Lung (tissue), 12 donors: ENCODE measurements around the gene SDK1. TPM values are rescaled to one million over a fixed set of nuclear protein-coding genes. Genes with fewer than 3 reads are reported as not detected.

ENCODE experiments used
- ATAC-seq: fragments of 200-7000 bp; cut with Tn5 transposase; one replicate; pipeline ENCODE4 v1.9.1; 2020; ENCODE audit warnings: moderate number of reproducible peaks; ENCODE audit not compliant: insufficient read depth, low FRiP score
- DNase-seq, 3 donors: peaks; one replicate each; pipeline ENCODE4 v3.0.0-alpha.2; 2013 to 2017
- H3K27ac ChIP-seq, 2 donors: one replicate each; pipeline ENCODE4 v1.5.1; 2013; ENCODE audit warnings: mild to moderate bottlenecking in 2 of 2, moderate library complexity in 2 of 2, control low read depth in 1 of 2, inconsistent platforms in 1 of 2, low read depth in 1 of 2, low read length in 1 of 2
- H3K27me3 ChIP-seq, 3 donors: one replicate each; pipeline ENCODE4 v1.5.1; 2013; ENCODE audit warnings: low read length in 2 of 3; ENCODE audit not compliant: control insufficient read depth in 3 of 3, insufficient read depth in 3 of 3
- H3K36me3 ChIP-seq, 4 donors: one replicate each; pipeline ENCODE4 v1.5.1; 2013; ENCODE audit warnings: low read length in 4 of 4, mild to moderate bottlenecking in 1 of 4, moderate library complexity in 1 of 4; ENCODE audit not compliant: control insufficient read depth in 4 of 4, insufficient read depth in 4 of 4
- H3K4me1 ChIP-seq, 5 donors: one replicate each; pipeline ENCODE4 v1.5.1; 2013; ENCODE audit warnings: low read length in 5 of 5, mild to moderate bottlenecking in 2 of 5, moderate library complexity in 1 of 5; ENCODE audit not compliant: control insufficient read depth in 5 of 5, insufficient read depth in 5 of 5
- H3K4me3 ChIP-seq: one replicate; pipeline ENCODE4 v1.5.1; 2013; ENCODE audit warnings: mild to moderate bottlenecking, control low read depth, moderate library complexity
- H3K9ac ChIP-seq, 2 donors: one replicate each; pipeline ENCODE4 v1.5.1; 2013; ENCODE audit warnings: low read length in 2 of 2, control low read depth in 1 of 2; ENCODE audit not compliant: insufficient read depth in 1 of 2
- H3K9me3 ChIP-seq, 4 donors: one replicate each; pipeline ENCODE4 v1.5.1; 2013; ENCODE audit warnings: low read length in 3 of 4, mild to moderate bottlenecking in 1 of 4, moderate library complexity in 1 of 4; ENCODE audit not compliant: control insufficient read depth in 4 of 4, insufficient read depth in 3 of 4
- CTCF ChIP-seq: IDR thresholded peaks from 2 replicates; pipeline ENCODE4 v1.5.1; 2012; ENCODE audit warnings: mild to moderate bottlenecking; ENCODE audit errors: control extremely low read depth, extremely low read depth
- WGBS, 2 donors: extraction: QIAGEN DNeasy Blood & Tissue Kit; methylation state at CpG; one replicate each; pipeline ENCODE4 v1.1.7; 2013; 5-methylcytosine and 5-hydroxymethylcytosine counted together
- polyA plus RNA-seq, 2 donors: library from polyadenylated mRNA; stranded (reverse); fragments of 200-250 nt; gene quantifications; one replicate each; pipeline ENCODE4 v1.2.1, GENCODE V29; 2013
- total RNA-seq, 2 donors: library from RNA; depleted of rRNA in 1 of 2; stranded (reverse); fragments of >200 nt in 1 of 2; gene quantifications; one replicate each; pipeline ENCODE4 v1.2.1, GENCODE V29; 2014 to 2021
- donor health status: control.
- donor health status: control.
- donor health status: Bipolar disorder and iron deficiency.
- donor health status: healthy.
- donor health status: DM: yes; HTN: yes; CAD: no.

Gene SDK1
- total and polyA plus RNA-seq, 4 donors, result 3.7 to 30.1 (median 12.7) TPM

GRCh38 chr7:3272691-3273141 is 28.3 kb upstream of the SDK1 start:
- no peaks in the 10 kb centered on the region for H3K36me3 ChIP-seq
- H3K4me3 ChIP-seq, result no peak overlapping the region
- 70 to 94% methylated on average over 2 of the region's 2 CpGs for WGBS, 2 donors
- peaks cover 0 to 4% (median 3%) of the 10 kb centered on the region in 3 donors for H3K27me3 ChIP-seq
- H3K4me1 ChIP-seq, result peaks cover 0 to 4% (median 0%) of the 10 kb centered on the region in 5 donors
- H3K27ac ChIP-seq, result no peak overlapping the region
- no peak overlapping the region for H3K9ac ChIP-seq
- H3K9me3 ChIP-seq, result peaks cover 0 to 3% (median under 1%) of the 10 kb centered on the region in 4 donors
- ATAC-seq (no peak), DNase-seq (no peak)
- TF ChIP-seq CTCF, result no peak

- H3K27me3 ChIP-seq, result peaks cover 0 to 4% (median 3%) of the 10 kb centered on the region in 3 donors
- no peak for ATAC-seq
Measured at GRCh38 chr7:3274131-3274530, 26.9 kb upstream of the SDK1 start.

GRCh38 chr7:3277604-3278572 is 23.2 kb upstream of the SDK1 start:
- H3K9me3 ChIP-seq, result no peaks in the 10 kb centered on the region
- no peak overlapping the region for H3K9ac ChIP-seq
- WGBS, 2 donors, result 66 to 72% methylated on average over 4 of the region's 4 CpGs
- H3K27ac ChIP-seq, result no peak overlapping the region
- ATAC-seq (no peak), DNase-seq (peak in 1 of 3 donors; percentile 24)
- H3K27me3 ChIP-seq, result no peaks in the 10 kb centered on the region
- no peak overlapping the region for H3K4me3 ChIP-seq
- H3K4me1 ChIP-seq, result peaks cover 0 to 6% (median 0%) of the 10 kb centered on the region in 5 donors
- no peaks in the 10 kb centered on the region for H3K36me3 ChIP-seq
- no peak for TF ChIP-seq CTCF

More at GRCh38 chr7:3274131-3274530, 26.9 kb upstream of the SDK1 start:
- Histone ChIP-seq H3K9me3 (peaks cover 0 to 2% (median 0%) of the 10 kb centered on the region in 4 donors), H3K4me1 (peaks cover 0 to 3% (median 0%) of the 10 kb centered on the region in 5 donors), H3K9ac (no peak overlapping the region), H3K4me3 (no peak overlapping the region), H3K27ac (no peak overlapping the region), H3K36me3 (no peaks in the 10 kb centered on the region)
- no peak for TF ChIP-seq CTCF
- 73 to 86% methylated on average over 1 of the region's 1 CpG for WGBS, 2 donors
- DNase-seq, result peak in 1 of 3 donors; percentile 19
